ENCODE measurements around the gene MICAL2.
"Not testable (repeated sequence)": the region's sequence is repeated elsewhere in the genome, so short reads cannot be mapped to it uniquely, and the experiment has no call there.

MICAL2 gene

DNA sequence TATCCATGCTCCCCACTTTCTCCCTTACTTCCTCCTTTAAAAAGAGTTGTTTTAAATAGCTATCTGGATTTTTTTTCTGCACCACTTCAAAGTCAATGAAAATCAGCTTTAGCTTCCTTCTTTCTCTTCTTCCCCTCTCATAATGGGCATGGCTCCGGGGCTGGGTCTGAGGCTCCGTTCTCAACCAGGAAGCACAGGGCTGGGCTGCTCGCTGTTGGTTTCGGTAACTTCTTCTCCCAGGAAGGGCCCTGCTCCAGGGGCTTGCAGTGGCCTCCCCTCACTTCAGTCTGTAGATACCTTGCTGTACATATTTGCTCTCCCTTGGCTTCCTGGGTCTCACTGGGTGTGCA lies 23.8 kb downstream of the MICAL2 start:
- no peak for DNase-seq (ENCODE audit: low read depth)

GRCh38 chr11:12135185-12135584 lies 24.8 kb downstream of the MICAL2 start:
- no peak for DNase-seq (ENCODE audit: low read depth)

- no peak for DNase-seq (ENCODE audit: low read depth)
These were observed 26.8 kb downstream of the MICAL2 start for GRCh38 chr11:12137005-12137690.

DNA sequence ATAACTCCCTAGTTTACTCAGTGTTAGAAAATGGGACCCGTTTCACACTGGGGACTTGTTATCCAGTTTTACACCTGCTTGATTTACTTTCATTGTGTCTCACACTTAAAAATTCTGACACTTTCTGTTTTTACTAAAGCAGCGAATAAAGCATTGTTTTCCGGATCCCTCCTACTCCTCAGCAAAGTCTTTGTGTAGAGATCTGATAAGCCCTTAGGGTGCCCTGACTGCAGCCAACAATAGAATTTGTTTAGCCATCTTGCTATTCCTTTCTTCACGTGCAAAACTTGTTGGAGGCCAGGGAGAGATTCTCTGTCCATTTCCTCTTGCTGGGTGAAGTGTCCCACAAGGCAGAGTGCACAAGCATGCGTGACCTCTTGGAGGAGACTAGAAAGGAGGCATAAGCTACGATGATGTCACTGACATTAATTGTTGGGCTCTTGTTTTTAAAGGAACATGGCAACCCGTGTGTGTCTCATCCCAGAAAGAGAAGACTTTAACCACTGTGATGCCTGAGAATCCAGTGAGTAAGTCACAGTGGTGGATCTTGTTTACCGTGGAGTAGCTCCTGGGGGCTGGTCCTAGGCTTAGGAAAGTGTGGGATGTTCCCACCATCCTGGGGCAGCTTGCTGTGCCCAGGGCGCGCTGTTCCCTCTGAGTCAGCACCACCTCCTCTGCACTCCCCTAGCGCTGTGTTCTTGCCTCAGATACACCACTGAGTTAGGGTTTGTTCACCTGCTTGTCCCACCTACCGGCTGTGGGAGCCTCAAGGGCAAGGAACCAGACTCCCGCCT lies 27.7 kb downstream of the MICAL2 start:
- no peak for DNase-seq (ENCODE audit: low read depth)

GRCh38 chr11:12139144-12139881 lies 28.9 kb downstream of the MICAL2 start:
- DNase-seq (ENCODE audit: low read depth) = no peak

GRCh38 chr11:12140186-12140793 lies 29.9 kb downstream of the MICAL2 start:
- DNase-seq (ENCODE audit: low read depth) = no peak

- no peak for DNase-seq (ENCODE audit: low read depth)
These were observed 30.9 kb downstream of the MICAL2 start for GRCh38 chr11:12141283-12141682.

GRCh38 chr11:12142176-12142575 lies 31.8 kb downstream of the MICAL2 start:
- no peak for DNase-seq (ENCODE audit: low read depth)

GRCh38 chr11:12142909-12143308 lies 32.5 kb downstream of the MICAL2 start:
- no peak for DNase-seq (ENCODE audit: low read depth)

DNA sequence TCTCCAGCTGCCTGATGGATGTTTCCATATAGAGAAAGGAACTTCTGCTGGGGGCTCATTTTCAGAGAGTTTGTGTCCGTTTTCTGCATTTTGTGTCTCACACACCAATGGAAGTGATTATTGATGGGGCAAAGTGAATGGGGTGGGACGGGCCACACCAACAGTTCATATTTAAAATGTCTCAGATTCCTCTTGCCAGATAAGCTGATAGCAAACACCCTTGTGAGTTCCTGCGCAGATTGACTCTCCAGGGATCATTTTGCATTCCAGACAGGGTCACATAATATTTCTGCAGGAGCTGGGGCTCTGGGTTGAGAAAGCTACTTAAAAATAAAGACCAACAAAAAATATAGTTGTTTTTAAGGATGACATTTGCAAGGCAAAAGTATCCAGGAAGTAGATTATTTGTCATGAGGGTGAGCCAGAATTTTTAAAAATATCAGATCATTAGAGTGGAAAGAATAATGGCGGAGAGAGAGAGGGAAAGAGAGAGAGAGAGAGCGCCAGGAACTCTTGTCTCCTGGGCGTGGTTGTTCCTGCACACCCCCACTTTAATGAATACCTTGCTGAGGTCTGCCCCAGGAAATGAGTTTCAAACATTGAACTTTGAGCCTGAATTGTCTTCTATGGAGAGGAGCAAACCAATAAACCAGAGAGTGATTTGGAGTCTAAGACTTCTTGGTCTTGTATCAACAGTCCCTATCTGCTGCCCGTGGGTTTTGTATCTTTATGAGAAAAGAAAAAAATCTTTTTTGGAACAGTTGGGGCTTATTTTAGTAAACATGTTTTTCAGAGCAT lies 33.3 kb downstream of the MICAL2 start:
- DNase-seq (ENCODE audit: low read depth) = no peak

DNA sequence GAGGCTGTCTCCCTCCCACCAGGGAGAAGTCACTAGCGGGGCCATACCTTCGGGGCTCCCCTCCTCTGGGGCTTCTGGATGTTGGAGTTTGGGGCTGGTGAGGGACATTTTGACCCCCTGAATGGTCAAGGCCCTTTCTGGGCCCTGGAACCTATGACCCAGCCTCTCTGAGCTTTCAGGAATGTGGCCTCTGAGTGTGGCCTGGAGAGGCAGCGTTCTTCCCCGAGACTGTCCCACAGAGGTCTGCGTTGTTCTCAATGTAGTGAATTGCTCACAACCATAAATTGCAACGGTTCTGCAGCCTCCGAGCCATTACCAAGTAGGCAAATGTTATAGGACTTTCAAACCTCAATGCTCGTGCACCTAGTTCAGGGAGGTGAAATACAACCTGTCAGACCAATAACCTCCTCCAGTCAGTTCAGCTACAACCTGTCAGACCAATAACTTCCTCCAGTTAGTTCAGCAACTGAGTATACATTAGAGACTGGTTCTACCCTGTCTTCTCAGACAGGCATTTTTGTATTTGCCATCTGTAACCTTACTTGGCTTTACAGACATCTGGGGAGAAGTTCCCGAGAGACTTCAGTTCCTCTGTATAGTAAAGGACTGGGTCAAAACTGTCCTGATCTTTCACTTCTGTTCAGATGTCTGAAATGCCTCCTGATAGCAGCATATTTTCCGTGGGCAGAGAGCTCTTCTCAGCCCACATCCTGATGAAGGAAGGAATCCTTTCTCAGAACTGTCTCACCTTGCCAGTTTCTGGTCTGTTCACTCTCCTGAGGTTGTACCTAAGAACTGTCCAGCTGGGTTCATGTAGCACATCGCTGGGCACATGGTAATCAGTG lies 34.2 kb downstream of the MICAL2 start:
- DNase-seq (ENCODE audit: low read depth) = no peak

GRCh38 chr11:12146678-12147077 lies 36.3 kb downstream of the MICAL2 start:
- not testable (repeated sequence) for DNase-seq (ENCODE audit: low read depth)

DNA sequence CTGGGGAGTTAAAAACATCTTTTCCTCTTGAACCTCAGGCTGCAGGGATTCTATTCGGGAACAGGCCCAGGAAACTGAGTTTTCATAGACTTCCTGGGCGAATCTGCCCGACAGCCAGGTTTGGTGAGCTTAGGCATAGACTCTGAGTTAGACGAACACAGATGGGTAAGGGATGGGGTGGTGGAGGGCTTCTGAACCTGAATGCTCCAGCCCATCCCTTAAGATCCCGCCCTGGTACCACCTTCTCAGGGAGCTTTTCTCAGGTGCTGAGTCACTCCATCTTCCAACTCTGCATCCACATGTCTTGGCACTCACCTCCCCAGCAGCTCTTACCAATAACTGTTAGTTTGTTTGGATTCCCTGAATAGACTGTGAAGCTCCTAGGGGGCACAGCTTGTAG lies 37.4 kb downstream of the MICAL2 start:
- DNase-seq (ENCODE audit: low read depth) = no peak

- no peak for DNase-seq (ENCODE audit: low read depth)
These were observed 38.1 kb downstream of the MICAL2 start for GRCh38 chr11:12148466-12148865.

DNA sequence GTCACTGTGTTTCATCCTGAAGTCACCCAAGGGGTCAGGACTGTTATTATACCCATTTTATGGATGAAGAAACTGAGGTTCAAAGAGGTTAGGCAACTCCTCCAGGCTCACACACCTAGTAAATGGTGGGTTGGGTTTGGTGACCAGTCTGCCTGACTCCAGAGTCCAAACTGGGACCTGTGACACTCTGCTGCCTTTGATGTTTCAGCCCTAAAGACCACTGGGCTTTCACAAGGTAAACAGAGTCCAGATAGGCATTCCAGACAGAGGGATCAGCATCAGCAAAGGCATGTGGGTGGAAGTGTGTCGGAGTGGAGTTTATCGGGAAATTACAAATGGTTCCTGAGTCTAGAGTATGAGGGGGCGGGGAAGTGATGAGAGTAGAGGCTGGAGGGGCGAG lies 38.5 kb downstream of the MICAL2 start:
- DNase-seq (ENCODE audit: low read depth) = no peak

GRCh38 chr11:12149672-12150225 lies 39.4 kb downstream of the MICAL2 start:
- no peak for DNase-seq (ENCODE audit: low read depth)

DNA sequence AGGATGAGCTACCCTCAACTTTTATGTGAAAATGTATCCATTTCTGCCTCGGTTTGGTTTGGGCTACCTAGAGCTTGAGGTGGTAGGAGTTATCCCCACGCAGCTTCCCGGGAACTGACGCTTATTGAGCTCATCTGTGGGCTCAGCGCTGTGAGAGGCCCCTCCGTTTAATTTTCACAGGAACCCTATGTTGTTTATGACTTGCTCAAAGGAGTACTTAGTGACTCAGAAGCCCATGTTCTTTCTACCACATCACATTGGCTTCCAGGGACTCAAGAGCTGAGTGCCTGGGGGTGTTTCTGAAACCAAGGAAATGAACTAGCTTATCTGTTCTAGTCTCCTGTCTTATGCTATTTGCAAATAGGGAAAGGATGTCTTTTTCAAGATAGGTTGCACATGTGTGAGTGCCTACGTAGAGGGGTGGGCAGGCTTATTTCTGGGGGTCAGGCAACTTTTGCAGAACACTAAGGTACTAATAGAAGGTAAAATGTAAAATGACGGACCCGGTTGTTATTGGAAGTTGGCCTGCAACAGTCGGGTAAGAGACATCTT lies 40.5 kb downstream of the MICAL2 start:
- no peak for DNase-seq (ENCODE audit: low read depth)

- DNase-seq (ENCODE audit: low read depth) = no peak
These were observed 41.9 kb downstream of the MICAL2 start for GRCh38 chr11:12152321-12152720.

DNA sequence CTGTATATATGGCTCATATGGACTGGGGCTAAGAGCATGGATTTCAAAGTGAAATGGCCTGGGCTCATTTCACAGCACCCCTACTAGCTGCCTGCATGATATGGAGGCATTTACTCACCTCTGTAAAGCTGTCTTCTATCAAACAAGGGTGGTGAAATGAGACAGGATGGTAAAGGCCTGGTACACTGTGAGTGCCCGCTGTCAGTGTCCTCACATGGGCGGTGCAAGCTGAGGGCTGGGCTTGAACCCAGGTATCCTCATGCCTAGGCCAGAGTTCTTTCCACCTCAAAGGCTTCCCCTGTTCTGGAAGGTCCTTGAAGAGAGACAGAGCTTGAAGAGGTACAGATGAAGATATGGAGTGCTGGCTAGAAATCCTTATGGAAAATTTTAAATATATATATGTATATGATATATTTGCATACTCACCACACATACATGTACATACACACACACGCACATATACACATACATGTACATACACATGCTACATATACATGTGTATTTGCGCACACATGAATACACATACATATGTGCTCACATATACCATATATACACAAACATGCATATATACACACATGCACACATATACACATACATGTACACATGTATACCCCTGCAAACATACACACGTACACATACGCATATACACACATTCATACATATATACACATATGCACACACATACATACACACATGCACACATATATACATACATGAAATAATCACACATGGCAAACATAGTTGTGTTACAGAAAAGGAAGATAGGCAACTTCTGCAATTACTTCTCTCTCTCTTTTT lies 44.7 kb downstream of the MICAL2 start:
- no peak for DNase-seq (ENCODE audit: low read depth)

Measured in non-pigmented ciliary epithelial cell (primary cell).